ENCODE data around the gene EEF1A2.

- TF ChIP-seq POLR2AphosphoS5 (IDR thresholded peaks at IDR 0.05) (no peak), CTCF (IDR thresholded peaks at IDR 0.05 in 8 of 11, conservative IDR thresholded peaks at IDR 0.05 in 3 of 11) (no peak)
These were observed 34.5 kb upstream of the EEF1A2 start for GRCh38 chr20:63533388-63533787.

Data from spleen (tissue), 7 donors.